ENCODE results near the gene KLC3. TPM values are rescaled to one million over a fixed set of nuclear protein-coding genes. Genes with fewer than 3 reads are reported as not detected.

KLC3 gene
- total RNA-seq = under 0.01 TPM in 2 replicates

DNA sequence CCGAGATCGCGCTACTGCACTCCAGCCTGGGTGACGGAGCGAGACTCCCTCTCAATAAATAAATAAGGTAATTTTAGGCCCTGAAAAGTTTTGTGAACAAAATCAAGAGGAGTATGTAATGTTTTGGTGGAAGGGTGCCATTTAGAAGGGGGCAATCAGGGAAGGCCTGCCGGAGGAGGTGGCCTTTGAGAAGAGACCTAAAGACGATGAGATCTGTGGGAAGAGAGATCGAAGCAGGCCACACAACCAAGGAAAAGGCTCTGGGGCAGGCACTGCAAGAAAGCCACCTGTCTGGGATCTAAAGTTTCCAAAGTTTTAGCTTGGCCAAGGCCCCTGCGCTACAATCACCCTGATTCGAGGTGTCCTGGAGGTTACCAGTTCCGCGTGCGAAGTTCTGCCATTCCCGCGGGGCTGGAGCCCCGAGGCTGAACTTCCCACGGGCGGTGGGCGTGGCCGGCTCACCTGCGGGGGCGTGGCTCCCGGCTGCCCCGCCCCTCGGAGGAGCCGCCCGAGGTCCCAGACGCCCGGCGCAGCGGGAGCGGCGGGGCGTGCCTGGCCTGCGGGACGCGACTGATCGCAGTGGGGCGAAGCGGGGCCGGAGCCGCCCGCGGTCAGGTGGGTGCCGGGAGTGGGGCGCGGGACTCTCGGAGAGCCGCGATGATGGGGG is at the start of gene KLC3:
KLC3 (plus strand) TSS at position 519 of the 667 bp plus-strand sequence. CDS start 4,792 bp downstream, outside the sequence.

DNA sequence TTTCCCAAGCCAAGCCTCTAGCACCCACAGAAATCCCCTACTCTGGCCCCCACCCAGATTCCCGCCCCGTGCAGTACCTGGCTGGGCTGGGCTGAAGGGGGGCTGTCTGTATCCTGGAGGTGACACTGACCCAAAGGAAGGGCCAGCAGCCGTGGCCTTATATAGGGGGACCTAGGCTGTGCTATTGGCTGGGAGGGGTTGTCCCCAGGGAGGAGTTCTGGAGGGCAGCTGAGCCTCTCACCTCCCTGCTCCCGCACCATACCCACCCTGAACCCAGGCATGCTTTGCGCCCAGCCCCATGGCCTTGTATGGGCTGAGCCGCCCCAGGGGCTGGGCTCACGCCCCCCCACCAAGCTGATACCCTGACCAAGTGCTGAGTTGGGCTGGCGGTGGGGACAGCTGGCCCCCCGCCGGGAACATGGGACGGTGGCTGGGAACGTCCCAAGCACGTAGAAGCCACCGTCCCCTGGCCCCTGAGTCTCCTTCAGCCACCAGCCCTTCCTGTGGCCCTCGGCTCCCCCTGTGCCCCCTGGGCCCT is 17.7 kb upstream of the KLC3 start, which contains the start of gene CKM:
CKM (minus strand) TSS at position 132 of the 538 bp plus-strand sequence. CDS start 3,162 bp downstream, outside the sequence.

DNA sequence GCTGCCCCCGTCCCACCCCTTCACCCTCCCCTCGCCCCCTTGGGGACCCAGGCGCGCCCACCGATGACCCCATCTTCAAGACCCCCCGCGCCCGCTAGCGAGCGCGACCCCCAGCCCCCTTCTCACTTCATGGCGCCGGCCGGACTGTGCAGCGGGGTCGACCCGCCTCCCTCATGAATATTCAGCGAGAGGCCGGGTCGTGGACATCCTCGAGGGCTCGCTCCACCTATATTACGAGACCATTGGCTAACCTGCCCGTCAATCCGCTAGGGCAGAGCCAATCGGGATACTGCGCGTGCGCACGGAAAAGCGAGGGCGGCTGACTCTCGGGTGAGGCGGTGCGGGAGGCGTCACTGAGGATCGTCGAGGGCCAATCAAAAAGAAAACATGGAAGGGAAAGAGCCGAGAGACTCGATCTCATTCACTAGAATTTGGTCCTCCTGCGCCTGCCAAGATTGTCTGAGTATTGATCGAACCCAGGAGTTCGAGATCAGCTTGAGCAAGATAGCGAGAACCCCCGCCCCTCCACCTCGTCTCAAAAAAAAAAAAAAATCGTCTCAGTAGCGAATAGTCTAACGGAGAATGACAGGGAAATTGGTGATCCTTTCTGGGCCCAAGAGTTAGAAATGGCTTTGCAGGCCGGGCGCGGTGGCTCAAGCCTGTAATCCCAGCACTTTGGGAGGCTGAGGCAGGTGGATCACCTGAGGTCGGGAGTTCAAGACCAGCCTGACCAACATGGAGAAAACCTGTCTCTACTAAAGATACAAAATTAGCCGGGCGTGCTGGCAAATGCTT is 30.1 kb downstream of the KLC3 start, which contains the start of gene ERCC2:
ERCC2 (minus strand) TSS at position 164 of the 795 bp plus-strand sequence; CDS start at position 131, 33 bp downstream.

Other genes with a start within 250 kb of the KLC3 start
- gene PPP1R37, start 247.6 kb upstream of the KLC3 start, total RNA-seq = 39.7 and 66.0 TPM in 2 replicates
- gene NKPD1, start 179.8 kb upstream of the KLC3 start, total RNA-seq = under 0.01 and 0.66 TPM in 2 replicates
- gene TRAPPC6A, start 162.5 kb upstream of the KLC3 start, total RNA-seq = 6.1 and 8.3 TPM in 2 replicates
- 8.9 and 13.1 TPM in 2 replicates for gene BLOC1S3, start 162.0 kb upstream of the KLC3 start, total RNA-seq
- gene EXOC3L2, start 95.3 kb upstream of the KLC3 start, total RNA-seq = 0.17 TPM in 1 of 2 replicates, not detected in the other
- gene MARK4, start 89.5 kb upstream of the KLC3 start, total RNA-seq = 12.5 and 16.0 TPM in 2 replicates
- not detected in 2 replicates for gene CKM, start 17.9 kb upstream of the KLC3 start, total RNA-seq
- gene ERCC2, start 29.8 kb downstream of the KLC3 start, total RNA-seq = 18.0 and 28.1 TPM in 2 replicates
- 1.5 and 2.2 TPM in 2 replicates for gene PPP1R13L, start 64.3 kb downstream of the KLC3 start, total RNA-seq
- 2.9 and 4.3 TPM in 2 replicates for gene POLR1G, start 65.9 kb downstream of the KLC3 start, total RNA-seq
- 78.7 and 79.7 TPM in 2 replicates for gene ERCC1, start 83.2 kb downstream of the KLC3 start, total RNA-seq
- 0.73 and 3.3 TPM in 2 replicates for gene FOSB, start 127.2 kb downstream of the KLC3 start, total RNA-seq
- gene RTN2, start 156.3 kb downstream of the KLC3 start, total RNA-seq = 12.9 and 14.0 TPM in 2 replicates
- 3.3 and 4.1 TPM in 2 replicates for gene PPM1N, start 157.7 kb downstream of the KLC3 start, total RNA-seq
- gene VASP, start 166.7 kb downstream of the KLC3 start, total RNA-seq = 58.6 and 60.5 TPM in 2 replicates
- 5.5 and 6.5 TPM in 2 replicates for gene OPA3, start 244.1 kb downstream of the KLC3 start, total RNA-seq